GM18909 (cell line): ENCODE data around the gene SERTAD3.
"Not testable (repeated sequence)": the region's sequence is repeated elsewhere in the genome, so short reads cannot be mapped to it uniquely, and the experiment has no call there.

Experiments
- ATAC-seq: cut with Tn5 transposase; IDR thresholded peaks from one replicate; pipeline ENCODE4 v1.9.1; 2021; ENCODE audit warnings: mild to moderate bottlenecking; ENCODE audit not compliant: unreplicated experiment, poor library complexity

The SERTAD3 gene

DNA sequence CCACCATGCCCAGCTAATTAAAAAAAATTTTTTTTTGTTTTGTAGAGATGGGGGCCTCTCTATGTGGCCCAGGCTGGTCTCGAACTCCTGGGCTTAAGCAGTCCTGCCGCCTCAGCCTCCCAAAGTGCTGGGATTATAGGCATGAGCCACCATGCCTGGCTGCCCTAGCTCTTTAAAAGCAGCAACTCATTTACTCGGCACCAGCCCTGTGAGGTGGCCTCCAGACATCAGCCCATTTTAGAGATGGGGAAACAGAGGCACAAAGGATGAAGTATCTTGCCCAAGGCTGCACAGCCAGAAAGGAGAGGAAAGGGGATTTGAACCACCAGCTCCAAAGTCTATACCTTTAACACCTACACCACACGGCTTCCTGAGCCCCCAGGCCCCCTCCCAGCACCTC is 31.3 kb downstream of the SERTAD3 start:
- ATAC-seq = no peak

DNA sequence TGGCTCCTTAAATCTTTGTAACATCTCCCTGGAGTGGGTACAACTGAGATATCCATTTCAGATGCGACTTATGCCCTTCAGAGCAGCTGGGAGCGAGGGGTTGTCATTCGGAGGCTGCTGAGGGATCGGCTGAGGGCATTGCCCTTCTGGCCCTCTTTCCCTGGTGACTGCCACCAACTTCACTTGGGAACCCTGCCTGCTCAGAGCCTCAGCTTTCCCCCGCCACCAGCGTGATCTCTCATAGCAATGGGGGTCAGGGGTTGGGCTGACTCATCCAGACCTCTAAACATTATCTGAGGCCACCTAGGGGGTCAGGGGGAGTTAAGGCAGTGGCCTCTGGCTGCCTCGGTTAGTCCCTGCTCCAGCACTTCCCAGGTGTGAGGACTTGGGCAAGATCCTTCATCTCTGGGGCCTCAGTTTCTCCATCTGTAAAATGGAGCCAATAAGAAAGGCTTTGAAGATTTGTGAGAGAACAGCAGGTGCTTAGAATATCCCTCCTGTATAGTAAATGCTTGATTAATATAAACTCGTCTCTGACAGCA is 32.1 kb downstream of the SERTAD3 start:
- no peak for ATAC-seq

DNA sequence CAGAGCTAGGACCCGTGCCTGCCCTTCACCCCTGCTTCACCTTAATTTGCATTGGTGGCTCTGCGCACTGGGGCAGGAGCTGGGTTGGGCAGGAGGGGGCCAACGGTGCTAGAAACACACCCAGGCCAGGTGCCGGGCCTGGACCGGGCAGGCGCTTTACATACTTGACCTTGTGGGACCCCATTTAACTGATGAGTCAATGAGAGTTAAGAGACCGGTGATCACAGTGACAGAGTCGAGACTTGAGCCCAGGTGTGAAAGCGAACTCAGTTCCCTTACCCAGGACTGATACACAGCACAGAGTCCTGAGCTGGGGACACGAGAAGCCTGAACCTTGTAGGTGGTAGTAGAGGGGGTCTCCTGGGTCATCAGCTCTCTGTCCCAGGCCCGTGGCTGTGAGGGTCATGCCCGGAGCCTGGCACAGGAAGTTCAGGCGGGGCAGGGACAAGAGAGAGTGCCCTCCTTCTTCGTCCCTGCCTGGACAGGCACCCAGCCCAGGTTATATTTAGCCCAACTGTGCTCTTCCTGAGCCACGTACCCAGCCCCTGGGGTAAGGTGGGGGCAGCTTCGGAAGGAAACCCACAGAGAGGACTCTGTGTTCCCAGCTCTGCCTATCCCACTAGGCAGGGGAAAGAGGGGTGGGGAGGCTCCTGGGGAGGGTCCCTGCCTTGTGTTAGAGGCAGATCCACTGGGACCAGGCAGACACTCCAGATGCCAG is 32.9 kb downstream of the SERTAD3 start:
- ATAC-seq = no peak

DNA sequence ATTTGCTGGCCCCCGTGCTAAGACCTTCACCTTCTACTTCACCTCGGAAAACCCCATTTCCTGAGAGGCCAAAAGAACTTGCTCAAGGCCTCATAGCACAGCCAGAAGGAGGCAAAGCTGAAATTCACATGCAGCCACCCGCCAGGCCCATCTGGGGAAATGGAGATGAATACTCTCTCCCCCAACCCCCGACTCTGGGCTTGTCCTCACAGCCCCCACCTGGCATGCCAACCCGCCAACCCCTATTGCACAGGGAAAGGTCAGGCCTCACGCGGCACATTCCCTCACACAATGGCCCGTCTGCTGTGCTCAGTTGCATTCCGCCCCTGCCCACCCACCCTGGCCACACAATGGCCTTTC is 34.1 kb downstream of the SERTAD3 start:
- no peak for ATAC-seq

DNA sequence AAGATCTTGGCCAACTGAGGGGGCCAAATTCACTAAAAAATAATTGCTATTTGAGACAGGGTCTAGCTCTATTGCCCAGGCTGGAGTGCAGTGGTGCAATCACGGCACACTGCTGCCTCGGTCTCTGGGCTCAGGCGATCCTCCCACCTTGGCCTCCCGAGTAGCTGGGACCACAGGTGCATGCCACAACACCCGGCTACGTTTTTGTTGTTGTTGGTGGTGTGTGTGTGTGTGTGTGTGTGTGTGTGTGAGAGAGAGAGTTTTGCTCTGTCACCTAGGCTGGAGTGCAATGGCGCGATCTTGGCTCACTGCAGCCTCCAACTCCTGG is 35.6 kb downstream of the SERTAD3 start:
- ATAC-seq = not testable (repeated sequence)

DNA sequence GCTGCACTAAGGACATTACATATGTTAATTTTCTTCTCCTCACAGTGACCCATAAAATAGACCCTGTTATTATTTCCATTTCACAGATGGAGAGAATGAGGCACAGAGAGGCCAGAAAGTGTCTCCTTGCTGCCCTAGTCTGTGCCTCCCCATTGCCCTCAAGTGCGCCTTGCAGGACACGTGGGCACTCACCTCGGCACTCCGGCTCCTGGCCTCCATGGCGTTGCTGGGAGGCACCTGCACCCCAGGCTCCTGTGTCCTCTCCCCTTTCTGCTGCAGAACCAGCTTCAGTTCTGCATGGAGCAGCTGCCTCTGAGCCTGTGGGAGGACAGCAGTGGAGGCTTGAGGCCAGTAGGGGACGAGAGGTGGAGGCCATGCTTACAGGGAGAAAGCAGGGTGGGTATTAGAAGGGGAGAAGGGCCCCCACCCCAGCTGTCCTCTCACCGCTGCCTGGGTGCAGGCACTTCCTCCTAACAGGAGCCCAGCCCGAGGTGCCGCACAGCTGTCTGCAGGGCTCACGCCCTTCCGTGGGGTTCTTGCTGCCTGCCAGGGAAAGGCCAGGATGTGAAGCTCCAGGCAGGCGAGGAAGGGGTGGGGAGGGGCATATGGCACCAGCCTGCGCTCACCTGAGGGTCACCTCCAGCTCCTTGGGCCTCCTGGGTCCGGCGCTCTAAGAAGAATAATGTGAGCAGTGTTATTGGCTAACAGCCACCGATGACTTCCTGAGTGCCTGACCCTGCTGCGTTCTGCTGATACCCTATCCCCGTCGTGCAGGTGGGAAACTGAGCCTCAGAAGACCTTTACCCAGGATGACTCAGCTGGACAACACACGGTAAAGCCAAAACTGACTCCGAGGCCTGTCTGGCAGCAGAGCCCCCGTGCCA is 36.2 kb downstream of the SERTAD3 start:
- no peak for ATAC-seq

DNA sequence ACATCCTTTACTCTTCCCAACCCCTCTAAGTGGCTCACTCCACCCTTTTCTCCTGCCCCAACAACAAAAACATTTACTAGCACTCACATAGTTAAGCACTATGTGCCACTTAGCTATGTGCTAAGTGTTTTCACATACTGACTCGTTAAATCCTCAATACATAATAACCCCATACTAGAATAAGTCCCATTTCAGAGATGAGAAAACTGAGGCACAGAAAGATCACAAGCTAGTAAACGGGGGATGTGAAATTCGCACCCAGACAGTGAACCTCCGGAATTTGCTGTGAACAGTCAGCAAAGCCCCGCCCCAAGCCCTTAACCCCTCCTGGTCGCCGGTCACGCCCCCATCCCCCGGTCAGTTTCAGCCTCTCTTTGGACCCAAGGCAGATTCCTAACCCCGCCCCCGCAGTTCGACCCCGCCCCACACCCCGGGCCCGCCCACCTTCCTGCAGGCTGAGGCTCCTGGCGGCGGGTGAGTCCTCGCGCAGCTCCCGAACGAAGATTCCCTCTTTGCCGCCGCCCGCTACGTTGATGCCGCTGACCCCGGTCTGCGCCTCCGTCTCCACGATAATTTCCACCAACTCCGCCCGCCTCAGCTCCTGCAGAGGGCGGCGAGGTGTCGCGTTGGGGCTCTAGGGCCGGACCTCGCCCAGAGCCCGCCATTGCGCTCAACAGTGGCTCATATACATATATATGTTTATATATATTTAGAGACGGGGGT is 40.7 kb downstream of the SERTAD3 start:
- peak; percentile 58 for ATAC-seq

DNA sequence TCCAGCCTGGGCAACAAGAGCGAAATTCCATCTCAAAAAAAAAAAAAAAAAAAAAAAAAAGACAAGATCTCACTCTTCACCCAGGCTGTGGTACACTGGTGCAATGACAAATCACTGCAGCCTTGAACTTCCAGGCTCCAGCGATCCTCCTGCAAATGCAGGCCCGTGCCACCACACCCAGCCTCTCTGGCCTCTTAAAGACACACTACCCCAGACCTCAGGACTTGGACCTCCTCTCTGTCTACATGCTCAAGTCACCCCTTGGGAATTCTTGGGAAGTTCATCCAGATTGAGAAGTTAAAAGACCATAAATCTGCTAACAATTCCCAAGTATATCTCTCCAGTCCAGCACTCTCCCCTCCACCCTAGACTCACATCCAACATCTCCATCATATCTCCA is 43.6 kb downstream of the SERTAD3 start:
- no peak for ATAC-seq

DNA sequence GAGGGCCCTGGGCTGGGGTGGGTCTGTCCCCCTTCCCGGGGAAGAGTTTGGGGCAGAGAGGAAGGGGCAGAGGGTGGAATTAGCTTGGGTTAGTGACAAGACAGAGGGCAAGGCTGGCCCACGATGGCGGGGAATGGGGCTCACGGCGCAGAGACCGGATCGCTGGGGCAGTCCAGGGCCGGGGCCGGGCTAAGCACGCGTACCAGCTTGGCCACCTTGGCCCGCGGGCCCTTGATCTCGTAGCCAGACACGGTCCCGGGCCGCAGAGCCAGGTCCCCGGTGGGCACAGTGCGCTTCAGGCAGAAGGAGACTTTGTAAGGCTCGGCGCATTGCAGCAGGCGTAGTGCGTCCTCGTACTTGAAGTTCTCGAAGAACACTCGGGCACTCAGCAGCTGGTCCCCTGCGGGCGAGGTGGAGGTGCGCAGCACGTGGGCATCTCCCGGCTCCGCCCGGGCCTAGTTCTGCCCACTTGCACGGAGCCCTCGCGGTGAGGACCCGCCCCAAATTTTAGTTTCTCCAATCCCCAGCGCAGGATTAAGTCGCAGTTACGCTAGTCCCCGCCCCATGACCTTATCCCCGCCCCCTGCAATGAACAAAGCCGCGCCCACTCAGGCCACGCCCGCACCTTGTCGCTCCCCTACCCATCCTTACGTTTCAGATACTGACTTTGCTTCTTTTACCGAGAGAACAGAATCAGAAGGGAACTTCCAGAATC is 45.6 kb downstream of the SERTAD3 start:
- ATAC-seq = no peak

DNA sequence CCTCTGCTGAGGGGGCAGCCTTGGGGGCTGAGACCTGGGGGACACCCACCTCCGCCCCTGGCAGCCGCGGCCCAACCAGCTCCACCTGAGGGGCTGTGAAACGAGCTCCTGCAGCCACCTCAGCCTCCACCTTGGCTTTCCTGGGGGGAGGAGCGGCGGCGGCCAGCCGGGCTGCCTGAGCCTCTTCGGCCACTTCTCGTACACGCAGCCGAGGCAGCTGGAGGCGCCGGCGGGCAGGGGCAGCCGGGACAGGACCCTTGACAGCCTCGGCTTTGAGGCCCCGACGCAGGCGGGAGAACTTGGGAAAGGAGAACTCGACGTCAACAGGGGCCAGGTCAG is 46.6 kb downstream of the SERTAD3 start:
- ATAC-seq = no peak

DNA sequence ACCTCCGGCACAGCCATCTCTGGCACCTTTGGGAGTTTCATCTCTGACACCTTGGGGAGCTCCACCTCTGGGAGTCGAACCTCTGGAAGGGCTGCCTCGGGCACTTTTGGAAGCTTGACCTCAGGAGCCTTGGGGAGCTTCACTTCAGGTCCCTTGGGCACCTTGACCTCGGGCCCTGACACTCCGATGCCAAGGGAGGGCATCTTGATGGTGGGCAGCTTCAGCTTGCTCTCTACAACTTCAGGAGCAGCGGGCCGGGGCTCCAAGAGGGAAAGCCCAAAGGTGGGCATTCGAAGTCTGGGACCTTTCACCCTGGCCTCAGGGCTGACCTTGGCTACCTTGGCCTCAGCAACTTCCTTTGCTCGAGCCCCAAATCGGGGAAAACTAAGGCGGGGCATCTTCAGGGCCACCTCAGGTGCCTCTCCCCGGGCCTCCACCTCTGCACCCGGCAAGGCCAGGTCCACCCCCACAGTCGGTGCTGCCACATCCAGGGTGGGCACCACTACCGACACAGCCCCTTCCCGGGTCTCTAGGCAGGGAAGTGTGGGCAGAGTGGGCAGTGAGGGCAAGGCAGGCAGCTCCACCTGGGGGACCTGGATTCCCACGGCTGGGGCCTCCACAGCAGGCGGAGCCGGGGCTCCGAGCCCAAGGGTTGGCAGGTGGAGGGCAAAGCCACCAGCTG is 47.1 kb downstream of the SERTAD3 start:
- no peak for ATAC-seq

DNA sequence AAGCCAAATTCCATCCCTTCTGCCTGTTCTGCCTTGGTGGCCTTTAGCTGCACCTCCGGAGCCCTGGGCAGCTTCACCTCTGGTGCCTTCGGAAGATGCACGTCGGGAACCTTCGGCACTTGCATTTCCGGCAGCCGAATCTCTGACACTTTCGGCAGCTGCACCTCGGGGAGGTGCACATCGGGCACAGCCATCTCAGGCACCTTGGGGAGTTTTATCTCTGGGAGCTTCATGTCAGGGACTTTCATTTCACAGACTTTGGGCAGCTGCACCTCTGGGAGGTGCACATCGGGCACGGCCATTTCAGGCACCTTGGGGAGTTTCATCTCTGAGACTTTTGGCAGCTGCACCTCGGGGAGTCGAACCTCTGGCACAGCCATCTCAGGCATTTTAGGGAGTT is 48.2 kb downstream of the SERTAD3 start:
- ATAC-seq = no peak

DNA sequence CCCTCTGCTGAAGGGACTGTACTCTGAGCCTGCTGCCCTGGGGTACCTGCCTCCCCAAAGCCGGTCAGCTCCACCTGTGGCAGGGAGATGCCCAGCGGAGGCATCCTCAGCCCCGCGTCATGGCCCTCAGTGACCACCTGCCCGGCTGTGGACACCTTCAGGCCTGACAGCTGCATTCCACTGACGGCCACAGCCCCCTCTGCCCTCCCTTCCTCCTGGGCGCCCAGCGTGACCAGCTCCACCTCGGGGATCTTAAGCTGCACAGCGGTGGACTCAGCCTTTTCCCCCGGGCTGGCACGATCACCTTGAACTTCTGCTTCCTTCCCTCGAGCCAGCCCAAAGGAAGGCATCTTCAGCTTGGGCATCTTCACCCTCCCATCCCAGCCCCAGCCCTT is 49.3 kb downstream of the SERTAD3 start:
- no peak for ATAC-seq

DNA sequence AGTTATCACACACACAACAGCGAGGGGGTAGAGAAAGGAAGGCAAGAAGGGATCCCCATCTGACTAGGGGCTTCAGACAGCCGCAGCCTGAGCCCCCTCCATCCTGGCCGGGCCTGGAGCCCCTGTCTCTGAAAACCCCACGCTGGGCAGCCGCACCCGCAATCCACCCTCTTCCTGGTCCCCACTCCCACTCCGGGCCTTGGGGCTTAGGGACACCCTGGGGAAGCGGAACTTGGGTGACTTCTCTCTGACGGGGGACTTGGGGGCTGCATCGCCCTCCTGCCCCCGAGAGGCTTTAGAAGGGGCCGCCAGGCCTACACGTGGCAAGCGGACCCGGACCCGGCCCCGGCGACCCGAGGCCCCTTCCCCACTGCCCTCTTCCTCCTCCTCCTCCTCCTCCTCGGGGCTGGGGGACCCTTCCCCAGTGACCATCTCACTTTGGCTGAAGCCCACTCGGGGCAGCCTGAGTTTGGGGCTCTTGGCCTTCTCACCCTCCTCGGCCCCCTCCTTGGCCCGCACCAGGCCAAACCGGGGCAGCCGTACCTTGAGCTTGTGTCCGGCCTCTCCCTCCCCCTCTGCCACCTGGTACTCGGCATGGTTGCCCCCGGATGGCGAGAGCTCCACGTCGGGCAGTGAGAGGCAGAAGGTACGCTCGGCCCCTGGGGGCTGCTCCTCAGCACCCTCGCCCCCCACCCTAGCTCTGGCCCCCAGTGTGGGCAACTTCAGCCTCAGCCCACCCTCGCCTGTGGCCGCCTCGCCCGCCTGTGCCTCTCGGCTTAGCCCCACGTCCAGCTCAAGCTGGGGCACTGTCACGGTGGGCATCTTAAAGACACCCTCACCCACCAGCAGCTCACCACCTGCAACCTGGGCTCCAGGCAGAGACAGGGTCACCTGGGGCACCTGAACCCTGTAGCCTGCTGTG is 50.0 kb downstream of the SERTAD3 start:
- ATAC-seq = no peak

DNA sequence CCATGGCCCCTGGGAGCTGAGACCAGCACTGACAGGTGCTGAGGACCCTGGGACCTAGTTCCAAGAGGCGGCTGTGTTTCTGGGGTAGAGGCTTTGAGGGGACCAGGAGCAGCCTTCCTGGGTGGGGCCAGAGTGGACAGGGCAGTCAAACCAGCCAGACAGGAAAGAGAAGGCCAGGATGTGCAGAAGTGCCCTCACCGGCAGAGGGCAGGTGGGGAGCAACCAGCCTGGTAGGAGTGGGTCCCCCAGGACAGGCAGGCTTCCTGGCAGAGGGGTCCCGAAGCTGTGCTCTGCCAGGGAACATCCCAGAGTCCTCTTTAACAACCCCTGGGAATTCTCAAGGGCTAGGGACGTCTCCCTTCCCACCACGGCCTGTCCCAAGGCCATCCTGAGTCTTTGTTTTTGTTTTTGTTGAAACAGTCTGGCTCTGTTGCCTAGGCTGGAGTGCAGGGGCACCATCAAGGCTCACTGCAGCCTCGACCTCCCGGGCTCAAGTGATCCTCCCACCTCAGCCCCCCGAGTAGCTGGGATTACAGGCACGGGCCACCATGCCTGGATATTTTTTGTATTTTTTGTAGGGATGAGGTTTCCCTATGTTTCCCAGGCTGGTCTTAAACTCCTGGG is 51.1 kb downstream of the SERTAD3 start:
- no peak for ATAC-seq

DNA sequence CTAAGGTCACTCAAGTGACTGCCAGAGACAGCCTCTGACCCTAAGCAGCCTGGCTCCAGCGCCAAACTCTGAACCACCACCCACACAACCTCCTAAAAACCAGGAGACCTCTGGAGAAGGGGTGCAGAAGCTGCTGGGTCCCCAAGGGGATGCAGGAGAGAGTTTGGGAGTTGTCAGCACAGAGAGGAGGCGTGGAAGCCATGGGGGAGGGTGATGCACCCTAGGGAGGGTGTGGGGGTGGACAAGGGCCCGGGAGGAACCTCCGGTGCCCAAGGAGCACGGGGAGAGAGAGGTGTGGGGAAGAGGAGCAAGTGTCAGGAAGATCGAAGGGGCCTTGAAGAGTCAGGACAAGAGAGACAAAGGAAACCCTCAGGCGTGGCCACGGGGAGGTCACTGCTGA is 52.0 kb downstream of the SERTAD3 start:
- ATAC-seq = no peak
